HG03108 (cell line): ENCODE data around the gene EPB41L3.

ENCODE experiments used
- ATAC-seq: cut with Tn5 transposase; IDR thresholded peaks from one replicate; pipeline ENCODE4 v1.9.1; 2021; ENCODE audit warnings: moderate library complexity; ENCODE audit not compliant: unreplicated experiment

The EPB41L3 gene

DNA sequence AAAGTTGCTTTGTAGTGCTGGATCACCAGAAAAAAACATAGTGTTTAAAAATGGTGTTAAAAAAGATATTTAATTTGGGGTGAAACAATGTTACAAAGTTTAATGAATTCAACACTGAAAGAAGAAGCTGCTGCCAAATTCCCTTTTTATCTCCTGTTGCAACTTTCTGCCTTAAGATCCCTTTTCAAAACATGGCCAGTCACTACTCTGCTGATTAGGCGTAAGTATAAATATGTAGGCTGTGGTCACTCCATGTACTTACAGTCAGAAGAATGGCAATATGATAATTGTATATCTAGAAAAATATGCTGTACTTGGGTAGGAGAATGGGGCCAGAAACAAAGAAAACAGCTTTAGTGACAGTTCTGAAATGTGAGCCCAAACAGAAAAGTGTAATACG lies 124.8 kb downstream of the EPB41L3 start:
- no peak for ATAC-seq

DNA sequence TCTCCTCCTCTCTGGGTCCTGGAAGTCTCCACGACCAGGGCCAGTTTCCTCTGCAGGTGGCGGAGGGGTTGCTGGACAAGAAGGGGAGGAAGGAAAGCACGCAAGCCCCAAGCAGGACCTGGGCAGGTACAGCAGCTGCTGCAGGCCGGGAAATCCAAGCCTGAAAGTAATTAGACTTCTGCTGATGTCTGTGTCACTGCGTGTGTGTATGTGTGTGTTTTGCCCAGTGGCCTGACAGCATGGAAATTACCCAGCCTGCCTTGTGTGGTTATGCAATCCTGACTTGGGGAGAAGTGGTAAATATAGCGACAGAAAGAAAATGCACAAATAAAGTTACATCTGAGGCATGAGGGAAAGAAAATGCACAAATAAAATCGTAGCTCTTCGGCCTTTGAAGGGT lies 126.5 kb downstream of the EPB41L3 start:
- ATAC-seq = no peak

DNA sequence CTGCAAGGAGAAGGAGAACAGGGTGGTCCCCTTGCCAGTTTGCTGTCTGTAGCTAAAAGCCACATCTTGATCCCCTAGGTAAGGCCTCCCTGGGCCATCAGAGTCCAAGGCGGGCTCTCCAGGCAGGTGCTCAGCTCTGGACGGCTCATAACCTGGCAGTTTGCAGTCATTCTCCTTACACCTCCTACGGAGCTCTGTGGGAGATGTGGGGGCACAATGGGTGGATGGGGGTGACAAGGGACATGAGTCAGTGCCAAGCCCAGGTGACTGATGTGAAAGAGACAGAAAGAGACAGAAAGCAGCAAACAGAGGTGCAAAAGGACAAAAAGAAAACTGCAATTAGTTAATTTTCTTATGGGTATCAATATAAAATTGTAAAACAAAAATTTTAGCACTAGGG lies 127.7 kb downstream of the EPB41L3 start:
- ATAC-seq = no peak

DNA sequence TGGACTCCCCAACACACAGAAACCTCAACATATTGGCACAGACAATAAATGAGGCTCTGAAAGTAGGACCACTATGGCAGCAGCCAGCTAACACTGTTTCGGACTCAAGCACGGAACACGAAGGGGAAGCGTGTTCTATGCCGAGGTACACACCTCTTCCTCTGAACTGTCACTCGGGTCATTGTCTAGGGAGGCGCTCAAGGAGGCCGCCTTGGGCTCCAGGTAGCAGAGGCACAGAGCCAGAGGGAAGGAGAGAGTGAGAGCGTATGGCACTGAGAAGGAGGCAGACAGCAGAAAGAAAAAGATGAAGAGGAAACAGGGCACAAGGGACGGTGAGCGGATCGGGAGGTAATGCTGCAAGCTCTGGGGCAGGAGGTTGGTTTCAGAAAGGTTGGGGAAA lies 128.1 kb downstream of the EPB41L3 start:
- no peak for ATAC-seq

DNA sequence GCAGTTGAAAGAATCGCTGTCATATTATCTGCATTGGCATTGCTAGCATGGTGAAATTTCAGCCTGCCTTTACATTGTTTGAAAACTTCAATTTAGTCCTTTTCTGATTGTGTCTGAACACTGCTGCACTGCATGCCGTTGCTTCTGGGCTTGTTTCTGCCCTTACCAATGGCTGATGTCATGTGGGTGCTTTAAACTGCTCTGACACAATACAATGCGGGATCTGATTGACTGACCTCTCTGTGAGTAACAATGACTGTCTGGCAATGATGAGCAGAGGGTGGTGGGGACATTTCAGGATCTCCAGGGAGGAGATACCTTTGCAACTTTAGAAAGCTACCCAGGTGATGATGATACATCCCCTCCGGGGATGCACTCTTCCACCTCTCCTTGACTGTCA lies 128.8 kb downstream of the EPB41L3 start:
- ATAC-seq = no peak

DNA sequence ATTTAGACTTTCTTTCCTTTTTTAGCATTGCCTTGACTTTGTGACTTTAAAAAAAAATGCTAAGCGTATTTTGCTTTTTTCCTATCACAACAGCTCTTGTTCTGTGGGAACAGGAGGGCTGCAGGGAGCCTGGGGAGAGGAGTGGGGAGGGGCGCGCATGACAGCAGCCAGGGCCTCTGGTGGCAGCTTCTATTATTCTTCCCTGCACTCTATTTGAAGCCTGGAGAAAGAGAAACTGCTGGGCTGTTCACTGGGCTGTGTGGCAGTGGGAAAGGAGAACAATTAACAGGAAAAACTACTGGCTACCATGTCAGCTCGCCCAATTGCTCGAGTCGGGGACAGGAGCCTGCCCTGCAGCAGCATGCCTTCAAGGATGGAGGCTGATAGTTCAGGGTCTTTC lies 129.3 kb downstream of the EPB41L3 start:
- no peak for ATAC-seq

DNA sequence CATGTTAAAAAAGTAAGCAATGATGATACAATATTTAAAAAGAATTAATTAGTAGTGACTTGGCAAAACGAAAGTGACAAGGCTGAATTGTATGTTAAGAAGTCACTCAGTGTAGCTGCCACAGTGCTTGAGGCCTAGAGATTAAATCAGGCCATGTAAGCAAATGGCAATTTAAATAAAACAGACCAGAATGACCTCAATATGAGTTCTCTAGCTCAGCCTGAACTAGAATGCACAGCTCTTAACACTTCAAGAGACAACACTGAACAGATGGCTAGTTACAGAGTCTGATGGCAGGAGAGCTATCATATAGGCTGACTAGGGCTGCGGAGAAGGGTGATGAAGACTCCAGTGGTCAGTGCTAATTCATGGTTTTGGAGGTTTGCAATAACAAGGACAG lies 130.3 kb downstream of the EPB41L3 start:
- ATAC-seq = no peak

DNA sequence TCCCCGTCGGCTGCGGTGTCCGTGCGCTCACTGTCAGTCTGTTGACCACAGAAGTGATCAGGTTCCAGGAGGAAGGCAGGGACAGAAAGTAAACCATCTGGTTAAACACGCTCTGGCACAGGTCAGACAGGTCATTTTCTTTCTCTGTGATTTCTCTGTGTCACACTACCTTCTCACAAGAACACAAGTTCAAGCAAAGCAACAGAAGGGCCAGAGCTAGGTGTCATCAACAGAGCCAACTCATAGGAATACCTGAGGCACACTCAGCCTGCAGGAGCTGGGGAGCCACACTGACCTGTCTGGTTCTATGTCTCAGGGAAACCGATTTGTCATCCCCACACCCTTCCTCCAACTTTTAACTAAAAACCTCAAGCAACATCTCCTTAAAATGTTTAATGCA lies 133.2 kb downstream of the EPB41L3 start:
- no peak for ATAC-seq

DNA sequence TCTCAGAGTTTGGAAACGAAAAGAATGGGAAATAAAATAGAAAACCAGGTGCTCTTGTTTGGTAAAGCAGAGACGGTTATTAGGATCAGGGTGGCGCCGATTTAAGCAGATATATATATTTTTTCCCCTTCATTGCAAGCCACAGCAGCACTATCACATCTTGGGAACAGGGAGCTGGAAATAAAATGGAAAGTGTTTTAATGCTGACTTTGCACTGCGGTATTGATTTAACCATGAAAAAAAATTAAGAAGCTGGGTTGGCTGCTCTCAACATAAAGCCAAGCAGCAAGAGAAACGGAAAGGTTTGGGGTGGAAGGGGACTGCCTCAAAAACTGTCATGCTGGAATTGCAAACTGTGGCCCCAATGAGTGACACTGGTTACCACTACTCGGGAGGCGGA lies 145.5 kb downstream of the EPB41L3 start:
- no peak for ATAC-seq

DNA sequence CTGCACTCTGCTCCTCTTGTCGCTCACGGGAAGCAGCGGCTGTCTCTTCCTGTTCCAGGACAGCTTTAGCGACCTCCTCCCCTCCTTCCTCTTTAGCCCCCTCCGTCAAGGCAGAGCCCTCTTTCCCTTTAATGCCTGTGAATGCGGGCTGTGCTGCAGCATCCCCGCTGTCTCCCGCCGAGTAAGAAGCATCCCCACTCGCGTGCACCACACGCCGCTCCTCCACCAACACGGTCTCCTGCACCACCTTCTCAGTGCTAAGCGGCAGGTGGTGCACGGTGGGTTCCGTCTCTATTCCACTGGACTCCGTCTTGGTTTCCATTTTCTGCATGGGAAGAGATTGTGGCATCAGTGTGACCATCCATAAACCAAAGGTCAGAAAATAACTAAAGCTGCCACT lies 146.7 kb downstream of the EPB41L3 start:
- ATAC-seq = no peak

DNA sequence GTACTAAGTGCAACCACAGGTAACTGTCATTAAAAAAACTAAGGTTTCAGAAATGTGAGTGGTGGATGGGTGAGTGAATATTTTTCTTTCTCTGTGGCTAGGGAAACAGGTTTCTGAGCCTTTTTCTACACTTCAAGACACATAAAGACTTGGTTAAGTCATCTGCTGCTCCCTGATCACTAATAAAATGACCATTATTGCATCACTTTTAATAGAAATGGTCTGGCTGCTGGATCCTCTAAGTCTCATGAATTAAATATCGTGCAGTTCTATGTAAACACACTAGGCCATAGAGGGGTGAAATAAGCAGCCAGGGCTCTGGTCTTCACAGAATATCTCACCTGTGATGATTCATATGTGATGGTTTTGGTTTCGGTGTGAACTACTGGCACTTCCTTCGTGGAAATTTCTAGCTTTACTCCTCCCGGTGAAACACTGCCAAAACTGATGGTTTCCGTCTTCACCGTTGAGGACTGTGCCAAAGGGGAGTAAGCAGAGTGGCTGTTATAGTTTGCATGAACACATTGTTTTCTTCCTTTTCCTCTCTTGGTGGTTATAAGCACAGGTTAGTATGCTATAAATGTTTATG lies 147.8 kb downstream of the EPB41L3 start:
- no peak for ATAC-seq

DNA sequence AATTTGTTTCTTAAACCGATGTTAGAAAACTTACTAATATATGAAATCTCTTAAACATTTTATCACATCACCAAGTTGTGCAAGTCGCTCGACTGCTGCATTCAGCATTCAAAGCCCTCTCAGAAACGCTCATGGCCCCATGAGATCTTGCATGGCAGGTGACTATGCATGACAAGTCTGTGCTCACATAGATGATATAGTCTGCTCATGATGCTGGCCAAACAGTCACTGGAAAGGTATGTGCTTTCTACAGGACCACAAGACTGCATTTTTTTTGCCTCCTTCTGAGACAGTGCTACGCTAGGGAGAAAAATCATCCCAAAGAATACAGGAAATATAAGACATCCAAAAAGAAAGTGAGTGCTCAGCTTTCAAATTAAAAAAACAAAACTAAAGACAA lies 150.0 kb downstream of the EPB41L3 start:
- ATAC-seq = no peak

DNA sequence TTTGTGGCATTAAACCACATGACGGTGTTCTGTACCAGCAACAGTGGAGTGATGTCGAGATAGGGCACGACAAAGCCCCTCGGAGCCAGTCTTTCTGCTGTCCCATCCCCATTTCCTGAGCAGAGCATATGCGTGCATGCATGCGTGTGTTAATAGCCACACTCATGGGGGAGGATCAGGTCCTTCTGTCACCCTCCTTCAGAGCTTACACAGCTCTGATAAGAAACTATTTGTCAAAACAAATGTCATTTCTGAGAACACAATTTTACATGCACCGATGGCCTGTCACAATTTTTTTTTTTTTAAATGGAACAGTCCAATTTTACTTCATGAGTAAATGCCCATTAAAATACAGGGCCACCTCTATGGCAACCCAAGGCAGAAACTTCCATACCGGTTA lies 152.4 kb downstream of the EPB41L3 start:
- no peak for ATAC-seq

DNA sequence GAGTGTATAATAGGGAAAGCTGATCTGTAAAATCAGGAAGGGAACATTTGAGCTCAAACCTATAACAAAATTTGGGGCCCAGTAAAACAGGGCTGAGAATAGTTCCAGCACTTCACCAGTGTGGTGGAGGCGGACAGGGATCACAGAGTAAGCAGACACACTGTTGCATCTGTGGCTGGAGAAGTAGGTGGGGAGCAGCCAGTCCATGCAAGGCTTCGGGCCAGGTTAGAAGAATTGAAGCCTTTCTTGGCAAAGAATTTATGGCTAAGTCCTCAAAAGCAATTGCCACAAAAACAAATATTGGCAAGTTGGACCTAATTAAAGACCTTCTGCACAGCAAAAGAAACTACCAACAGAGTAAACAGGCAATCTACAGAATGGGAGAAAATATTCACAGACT lies 154.4 kb downstream of the EPB41L3 start:
- no peak for ATAC-seq

DNA sequence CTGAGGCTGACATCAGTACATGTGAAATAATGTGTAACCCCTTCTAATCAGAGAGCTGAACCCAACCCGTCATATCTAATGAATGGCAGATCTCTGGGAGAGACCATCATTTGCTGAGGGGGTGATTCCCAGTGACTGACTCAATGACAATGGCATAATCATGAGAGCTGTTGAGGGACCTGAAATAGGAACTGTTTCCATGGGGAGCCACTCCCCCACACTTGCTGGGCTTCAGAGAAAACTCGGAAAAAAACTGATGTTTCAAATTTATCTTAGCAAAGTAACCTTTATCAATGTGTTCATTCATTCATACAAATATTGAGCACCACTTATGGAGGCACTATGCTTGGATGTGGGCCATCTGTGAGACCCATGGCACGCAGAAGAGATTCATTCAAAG lies 154.9 kb downstream of the EPB41L3 start:
- no peak for ATAC-seq

DNA sequence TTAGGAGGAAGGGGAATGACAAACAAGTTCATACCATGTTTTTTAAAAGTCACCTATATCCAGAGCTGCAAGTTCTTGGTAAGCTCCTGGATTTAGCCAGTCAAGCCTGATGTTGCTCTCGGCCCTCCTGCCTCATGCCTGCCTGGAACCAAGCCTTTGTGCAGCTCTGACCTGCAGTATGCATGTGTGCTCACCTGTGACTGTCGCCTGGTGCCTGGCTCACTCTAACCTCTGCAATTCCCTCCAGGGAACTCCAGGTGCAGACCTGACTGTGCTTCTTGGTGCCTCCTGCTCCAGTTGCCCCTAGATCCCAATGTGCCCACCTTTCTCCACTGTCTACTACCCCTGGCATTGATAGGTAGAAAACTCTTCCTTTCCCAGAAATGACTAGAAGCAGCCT lies 163.2 kb downstream of the EPB41L3 start:
- ATAC-seq = no peak

DNA sequence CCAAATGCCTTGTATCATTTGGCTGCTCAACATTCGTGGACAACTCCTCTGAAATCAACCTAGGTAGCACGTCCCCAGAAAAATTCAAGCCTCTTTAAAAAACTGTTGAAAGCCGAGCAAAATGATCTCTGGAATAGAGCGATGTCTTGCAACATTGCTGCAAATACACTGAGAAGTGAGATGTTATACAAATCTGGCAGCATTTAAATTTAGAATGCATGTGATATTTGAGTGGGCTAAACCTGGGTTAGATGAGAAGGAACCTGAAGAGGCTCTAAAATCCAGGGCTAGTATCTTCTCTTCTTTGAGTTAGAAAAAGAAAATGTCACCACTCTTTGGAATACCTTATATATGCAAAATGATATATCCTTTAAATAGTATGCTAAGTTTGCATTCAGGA lies 166.8 kb downstream of the EPB41L3 start:
- ATAC-seq = no peak

DNA sequence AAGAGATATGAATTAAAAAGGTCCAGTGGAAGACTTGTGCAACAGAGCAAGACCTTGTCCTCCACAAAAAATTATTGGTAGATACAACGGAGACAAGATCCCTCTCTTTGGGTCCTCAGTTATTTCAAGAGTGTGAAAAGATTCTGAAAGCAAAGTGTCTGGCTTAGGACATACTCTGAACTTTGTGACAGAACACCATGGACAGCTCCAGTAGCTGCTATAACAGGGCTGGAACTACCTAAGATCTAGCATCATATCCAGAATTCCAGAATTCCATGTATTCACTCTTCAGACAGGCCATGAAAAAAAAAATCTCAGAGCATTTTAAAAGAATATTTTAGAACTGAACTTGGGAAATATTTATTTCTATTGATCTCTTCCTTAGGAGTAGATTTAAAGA lies 173.5 kb downstream of the EPB41L3 start:
- ATAC-seq = no peak

DNA sequence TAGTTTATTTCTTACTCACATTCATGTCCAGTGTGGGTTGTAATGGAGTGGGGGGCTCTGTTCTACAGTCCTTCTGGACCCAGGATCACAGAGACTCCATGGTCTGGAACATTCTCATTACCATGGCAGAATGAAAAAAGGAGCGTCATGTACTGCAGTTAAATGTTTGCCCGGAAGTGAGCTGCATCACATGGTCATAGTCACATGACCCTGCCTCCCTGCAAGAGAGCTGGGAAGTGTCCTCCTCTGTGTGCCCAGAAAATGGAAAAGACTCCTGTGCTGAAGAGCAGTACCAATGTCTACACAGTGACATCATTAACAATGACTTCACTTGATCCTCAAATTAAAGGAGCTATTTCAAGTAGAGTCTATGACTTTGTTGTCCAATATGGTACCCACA lies 174.3 kb downstream of the EPB41L3 start:
- no peak for ATAC-seq

DNA sequence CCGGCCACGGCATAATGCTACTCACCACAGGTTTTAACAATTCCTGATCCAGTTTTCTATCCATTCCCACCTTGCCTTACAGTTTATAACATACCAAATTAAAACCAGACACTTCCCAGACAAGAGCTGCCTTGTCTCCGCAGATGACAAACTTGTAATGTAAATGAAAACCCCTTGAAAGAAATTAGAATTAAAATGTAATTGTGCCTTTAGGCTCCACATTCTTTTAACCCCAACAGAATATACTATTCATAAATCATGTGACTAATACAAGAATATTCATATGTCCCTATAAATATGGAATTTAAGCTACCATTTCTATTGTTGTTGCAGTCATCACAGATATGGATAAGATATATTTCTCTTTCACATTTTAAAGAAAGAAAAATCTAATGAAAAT lies 178.4 kb downstream of the EPB41L3 start:
- ATAC-seq = no peak

DNA sequence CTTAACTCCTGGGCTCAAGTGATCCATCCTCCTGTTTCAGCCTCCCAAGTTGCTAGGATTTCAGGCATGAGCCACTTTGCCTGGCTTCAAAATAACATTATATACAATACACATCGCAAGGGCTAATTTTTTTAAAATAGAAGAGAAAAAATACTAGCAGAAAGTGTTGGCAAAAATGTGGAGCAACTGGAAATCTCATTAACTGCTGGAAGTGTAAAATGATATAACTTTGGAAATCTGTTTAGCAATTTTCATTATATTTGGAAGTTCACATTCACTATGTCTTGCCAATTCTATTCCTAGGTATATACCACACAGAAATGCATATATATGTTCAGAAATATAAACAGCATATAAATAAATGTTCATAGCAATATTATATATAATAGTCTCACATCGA lies 193.2 kb downstream of the EPB41L3 start:
- no peak for ATAC-seq
